Panc1 (cell line): ENCODE measurements around the gene AGAP1.

ENCODE experiments used
- CTCF ChIP-seq: fragments of 450-650 bp; IDR thresholded peaks from 2 replicates; pipeline ENCODE4 v1.5.1; 2017; ENCODE audit warnings: mild to moderate bottlenecking
- POLR2AphosphoS5 ChIP-seq: IDR thresholded peaks from 2 replicates; pipeline ENCODE4 v1.6.1; 2012; ENCODE audit warnings: mild to moderate bottlenecking, low read depth, low read length, moderate library complexity
- REST ChIP-seq, 2 experiments: IDR thresholded peaks; 2 replicates each; pipeline ENCODE4 v1.6.1; 2011 to 2012; ENCODE audit warnings: low read depth in 2 of 2, control low read depth in 1 of 2, low read length in 1 of 2, mild to moderate bottlenecking in 1 of 2, moderate library complexity in 1 of 2; ENCODE audit not compliant: insufficient read depth in 1 of 2

- no peak for TF ChIP-seq CTCF
- no peak for TF ChIP-seq POLR2AphosphoS5
- no peak for TF ChIP-seq REST (IDR thresholded peaks at IDR 0.05; ENCODE audit: insufficient read depth in 1 of 2, low read depth in 2 of 2, low read length in 1 of 2)
These were observed 382.3 kb downstream of the AGAP1 start for GRCh38 chr2:235876099-235876679.
